ENCODE measurements around the gene C13orf46.
"Not testable (repeated sequence)": the region's sequence is repeated elsewhere in the genome, so short reads cannot be mapped to it uniquely, and the experiment has no call there.

Gene C13orf46

GRCh38 chr13:113920606-113921286 is 53.1 kb downstream of the C13orf46 start:
- no peak for DNase-seq

- no peak for DNase-seq
Observed at GRCh38 chr13:113919761-113920559, 53.9 kb downstream of the C13orf46 start.

- DNase-seq, result no peak
Observed at GRCh38 chr13:113918981-113919701, 54.7 kb downstream of the C13orf46 start.

- DNase-seq, result no peak
Observed at GRCh38 chr13:113918580-113918979, 55.3 kb downstream of the C13orf46 start.

GRCh38 chr13:113917594-113918371 is 56.1 kb downstream of the C13orf46 start:
- DNase-seq, result no peak

- DNase-seq, result no peak
Observed at GRCh38 chr13:113917096-113917495, 56.8 kb downstream of the C13orf46 start.

GRCh38 chr13:113916330-113916815 is 57.5 kb downstream of the C13orf46 start:
- no peak for DNase-seq

GRCh38 chr13:113915786-113916329 is 58.0 kb downstream of the C13orf46 start:
- DNase-seq, result no peak

- no peak for DNase-seq
Observed at GRCh38 chr13:113915012-113915763, 58.7 kb downstream of the C13orf46 start.

- no peak for DNase-seq
Observed at GRCh38 chr13:113914333-113915011, 59.4 kb downstream of the C13orf46 start.

GRCh38 chr13:113913838-113914237 is 60.0 kb downstream of the C13orf46 start:
- not testable (repeated sequence) for DNase-seq

- not testable (repeated sequence) for DNase-seq
Observed at GRCh38 chr13:113913408-113913807, 60.5 kb downstream of the C13orf46 start.

- no peak for DNase-seq
Observed at GRCh38 chr13:113912596-113912995, 61.3 kb downstream of the C13orf46 start.

GRCh38 chr13:113907635-113908617 is 66.0 kb downstream of the C13orf46 start:
- DNase-seq, result no peak

- no peak for DNase-seq
Observed at GRCh38 chr13:113906571-113906970, 67.3 kb downstream of the C13orf46 start.

GRCh38 chr13:113905942-113906341 is 67.9 kb downstream of the C13orf46 start:
- no peak for DNase-seq

GRCh38 chr13:113905018-113905417 is 68.9 kb downstream of the C13orf46 start:
- no peak for DNase-seq

- no peak for DNase-seq
Observed at GRCh38 chr13:113904411-113904810, 69.5 kb downstream of the C13orf46 start.

GRCh38 chr13:113903912-113904311 is 70.0 kb downstream of the C13orf46 start:
- no peak for DNase-seq
